Liver (tissue), 9 donors: ENCODE measurements around the gene NKTR. TPM values are rescaled to one million over a fixed set of nuclear protein-coding genes. Genes with fewer than 3 reads are reported as not detected.
A peak's percentile ranks its signal among the peaks of the same experiment; 100 is the strongest.

Source experiments
- DNase-seq: peaks from one replicate; pipeline ENCODE4 v3.0.0-alpha.2; 2017; ENCODE audit warnings: low spot score
- H3K27ac ChIP-seq, 2 donors: one replicate each; pipeline ENCODE4 v1.7.0; 2013; ENCODE audit warnings: inconsistent platforms in 2 of 2, low read length in 2 of 2, control low read depth in 1 of 2, low read depth in 1 of 2, mild to moderate bottlenecking in 1 of 2
- H3K27me3 ChIP-seq, 4 donors: one replicate each; pipeline versions ENCODE4 v1.6.1 to v1.7.0; 2013; ENCODE audit warnings: low read length in 3 of 4, inconsistent platforms in 1 of 4, mild to moderate bottlenecking in 1 of 4, moderate library complexity in 1 of 4; ENCODE audit not compliant: control insufficient read depth in 4 of 4, insufficient read depth in 4 of 4
- H3K36me3 ChIP-seq, 4 donors: one replicate each; pipeline versions ENCODE4 v1.6.1 to v1.7.0; 2013; ENCODE audit warnings: low read length in 3 of 4, mild to moderate bottlenecking in 3 of 4, low read depth in 1 of 4, moderate library complexity in 1 of 4; ENCODE audit not compliant: control insufficient read depth in 4 of 4, insufficient read depth in 3 of 4
- H3K4me1 ChIP-seq, 4 donors: one replicate each; pipeline versions ENCODE4 v1.6.1 to v1.7.0; 2013; ENCODE audit warnings: low read length in 3 of 4, mild to moderate bottlenecking in 3 of 4, moderate library complexity in 1 of 4; ENCODE audit not compliant: control insufficient read depth in 4 of 4, insufficient read depth in 4 of 4
- H3K4me3 ChIP-seq, 3 donors: one replicate each; pipeline versions ENCODE4 v1.6.1 to v1.7.0; 2013; ENCODE audit warnings: low read length in 3 of 3, control low read depth in 1 of 3, low read depth in 1 of 3, mild to moderate bottlenecking in 1 of 3
- H3K9ac ChIP-seq, 2 donors: one replicate each; pipeline ENCODE4 v1.7.0; 2013; ENCODE audit warnings: low read length in 2 of 2, mild to moderate bottlenecking in 2 of 2, moderate library complexity in 2 of 2, control low read depth in 1 of 2, low read depth in 1 of 2
- H3K9me3 ChIP-seq, 4 donors: one replicate each; pipeline versions ENCODE4 v1.6.1 to v1.7.0; 2013; ENCODE audit warnings: low read length in 3 of 4; ENCODE audit not compliant: control insufficient read depth in 4 of 4
- EGR1 ChIP-seq, 2 donors: IDR thresholded peaks; 2 replicates each; pipeline ENCODE4 v1.6.1; 2016 to 2018; ENCODE audit warnings: antibody characterized with exemption in 2 of 2, low read depth in 2 of 2
- FOXA1 ChIP-seq: IDR thresholded peaks from 2 replicates; pipeline ENCODE4 v1.6.1; 2016; ENCODE audit warnings: antibody characterized with exemption
- FOXA2 ChIP-seq: IDR thresholded peaks from 2 replicates; pipeline ENCODE4 v1.6.1; 2016; ENCODE audit warnings: antibody characterized with exemption
- GABPA ChIP-seq, 2 donors: IDR thresholded peaks in 1 of 2; conservative IDR thresholded peaks in 1 of 2; 2 replicates each; pipeline ENCODE4 v1.6.1; 2016; ENCODE audit warnings: antibody characterized with exemption in 2 of 2, mild to moderate bottlenecking in 1 of 2, moderate library complexity in 1 of 2
- HNF4A ChIP-seq, 2 donors: conservative IDR thresholded peaks; 2 replicates each; pipeline ENCODE4 v1.6.1; 2016; ENCODE audit warnings: antibody characterized with exemption in 2 of 2, mild to moderate bottlenecking in 2 of 2
- HNF4G ChIP-seq: IDR thresholded peaks from 2 replicates; pipeline ENCODE4 v1.6.1; 2016; ENCODE audit warnings: antibody characterized with exemption
- JUND ChIP-seq, 2 donors: IDR thresholded peaks; 2 replicates each; pipeline ENCODE4 v1.6.1; 2016; ENCODE audit warnings: antibody characterized with exemption in 2 of 2
- RAD21 ChIP-seq, 2 donors: IDR thresholded peaks; 2 replicates each; pipeline ENCODE4 v1.6.1; 2016; ENCODE audit warnings: antibody characterized with exemption in 2 of 2, mild to moderate bottlenecking in 2 of 2
- RXRA ChIP-seq, 2 donors: IDR thresholded peaks; 2 replicates each; pipeline ENCODE4 v1.6.1; 2017 to 2018; ENCODE audit warnings: antibody characterized with exemption in 2 of 2, mild to moderate bottlenecking in 1 of 2
- SP1 ChIP-seq: IDR thresholded peaks from 2 replicates; pipeline ENCODE4 v1.6.1; 2018; ENCODE audit warnings: antibody characterized with exemption, mild to moderate bottlenecking
- TAF1 ChIP-seq: conservative IDR thresholded peaks from 2 replicates; pipeline ENCODE4 v1.6.1; 2016; ENCODE audit warnings: antibody characterized with exemption, mild to moderate bottlenecking
- YY1 ChIP-seq: IDR thresholded peaks from 2 replicates; pipeline ENCODE4 v1.6.1; 2016; ENCODE audit warnings: antibody characterized with exemption, mild to moderate bottlenecking
- WGBS: extraction: QIAGEN DNeasy Blood & Tissue Kit; methylation state at CpG from one replicate; pipeline ENCODE4 v1.1.7; 2013; 5-methylcytosine and 5-hydroxymethylcytosine counted together
- polyA plus RNA-seq, 2 donors: library from polyadenylated mRNA; stranded (reverse) in 1 of 2; unstranded in 1 of 2; fragments of 200-250 nt in 1 of 2; fragments of >200 nt in 1 of 2; fragmentation: Nextera tagmentation in 1 of 2; extraction: Ambion mirVana in 1 of 2; gene quantifications; one replicate each; pipeline versions ENCODE4 v1.2.1 to v1.2.3, GENCODE V29; 2013 to 2015
- total RNA-seq, 2 donors: library from RNA; depleted of rRNA; stranded (reverse); fragments of >200 nt; gene quantifications; one replicate each; pipeline ENCODE4 v1.2.3, GENCODE V29; 2014
- TF ChIP-seq, protein P1 (sequence below): fragments of 150-350 bp; IDR thresholded peaks from 2 replicates; pipeline ENCODE4 v1.5.1; 2017; ENCODE audit warnings: improper control_type of control experiment, low read depth, low read length; ENCODE audit not compliant: missing input control
- TF ChIP-seq, protein P2 (sequence below): IDR thresholded peaks from 2 replicates; pipeline ENCODE4 v1.6.1; 2016; ENCODE audit warnings: antibody characterized with exemption
- TF ChIP-seq, protein P3 (sequence below): IDR thresholded peaks from 2 replicates; pipeline ENCODE4 v1.6.1; 2016; ENCODE audit warnings: antibody characterized with exemption
- TF ChIP-seq, protein P4 (sequence below): IDR thresholded peaks from 2 replicates; pipeline ENCODE4 v1.6.1; 2016; ENCODE audit warnings: antibody characterized with exemption, mild to moderate bottlenecking
- donor health status: healthy.
- donor health status: healthy.
- donor health status: healthy.
- donor health status: healthy.
- donor health status: healthy.

The NKTR gene
- total and polyA plus RNA-seq, 4 donors, result 5.8 to 75.5 (median 28.1) TPM

DNA sequence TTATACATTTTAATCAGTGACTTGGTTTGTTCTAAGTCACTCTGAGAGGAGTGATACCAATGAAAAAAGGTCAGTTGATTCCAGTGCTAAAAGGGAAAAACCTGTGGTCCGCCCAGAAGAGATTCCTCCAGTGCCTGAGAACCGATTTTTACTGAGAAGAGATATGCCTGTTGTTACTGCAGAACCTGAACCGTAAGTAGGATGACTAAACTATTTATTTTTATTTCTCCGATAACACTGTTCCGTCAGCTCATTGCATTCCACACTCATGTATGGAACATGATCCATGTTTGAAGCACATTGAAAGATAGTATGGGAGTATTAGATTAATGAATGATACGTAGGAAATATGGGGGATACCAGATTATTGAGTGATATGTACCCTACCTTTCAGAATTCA lies 33.1 kb downstream of the NKTR start:
- no peak for DNase-seq
- Histone ChIP-seq H3K27me3 (no peaks in the 10 kb centered on the region), H3K36me3 (peaks cover 11 to 74% (median 66%) of the 10 kb centered on the region in 4 donors), H3K4me3 (no peak overlapping the region), H3K9me3 (no peaks in the 10 kb centered on the region), H3K4me1 (no peaks in the 10 kb centered on the region), H3K27ac (no peak overlapping the region), H3K9ac (no peak overlapping the region)
- 96% methylated on average over 6 of the region's 6 CpGs for WGBS
- TF ChIP-seq, protein P1, sequence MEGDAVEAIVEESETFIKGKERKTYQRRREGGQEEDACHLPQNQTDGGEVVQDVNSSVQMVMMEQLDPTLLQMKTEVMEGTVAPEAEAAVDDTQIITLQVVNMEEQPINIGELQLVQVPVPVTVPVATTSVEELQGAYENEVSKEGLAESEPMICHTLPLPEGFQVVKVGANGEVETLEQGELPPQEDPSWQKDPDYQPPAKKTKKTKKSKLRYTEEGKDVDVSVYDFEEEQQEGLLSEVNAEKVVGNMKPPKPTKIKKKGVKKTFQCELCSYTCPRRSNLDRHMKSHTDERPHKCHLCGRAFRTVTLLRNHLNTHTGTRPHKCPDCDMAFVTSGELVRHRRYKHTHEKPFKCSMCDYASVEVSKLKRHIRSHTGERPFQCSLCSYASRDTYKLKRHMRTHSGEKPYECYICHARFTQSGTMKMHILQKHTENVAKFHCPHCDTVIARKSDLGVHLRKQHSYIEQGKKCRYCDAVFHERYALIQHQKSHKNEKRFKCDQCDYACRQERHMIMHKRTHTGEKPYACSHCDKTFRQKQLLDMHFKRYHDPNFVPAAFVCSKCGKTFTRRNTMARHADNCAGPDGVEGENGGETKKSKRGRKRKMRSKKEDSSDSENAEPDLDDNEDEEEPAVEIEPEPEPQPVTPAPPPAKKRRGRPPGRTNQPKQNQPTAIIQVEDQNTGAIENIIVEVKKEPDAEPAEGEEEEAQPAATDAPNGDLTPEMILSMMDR, result no peak
- TF ChIP-seq EGR1 (IDR thresholded peaks at IDR 0.05; ENCODE audit: low read depth in 2 of 2) (no peak), FOXA1 (no peak)
- TF ChIP-seq, protein P2, sequence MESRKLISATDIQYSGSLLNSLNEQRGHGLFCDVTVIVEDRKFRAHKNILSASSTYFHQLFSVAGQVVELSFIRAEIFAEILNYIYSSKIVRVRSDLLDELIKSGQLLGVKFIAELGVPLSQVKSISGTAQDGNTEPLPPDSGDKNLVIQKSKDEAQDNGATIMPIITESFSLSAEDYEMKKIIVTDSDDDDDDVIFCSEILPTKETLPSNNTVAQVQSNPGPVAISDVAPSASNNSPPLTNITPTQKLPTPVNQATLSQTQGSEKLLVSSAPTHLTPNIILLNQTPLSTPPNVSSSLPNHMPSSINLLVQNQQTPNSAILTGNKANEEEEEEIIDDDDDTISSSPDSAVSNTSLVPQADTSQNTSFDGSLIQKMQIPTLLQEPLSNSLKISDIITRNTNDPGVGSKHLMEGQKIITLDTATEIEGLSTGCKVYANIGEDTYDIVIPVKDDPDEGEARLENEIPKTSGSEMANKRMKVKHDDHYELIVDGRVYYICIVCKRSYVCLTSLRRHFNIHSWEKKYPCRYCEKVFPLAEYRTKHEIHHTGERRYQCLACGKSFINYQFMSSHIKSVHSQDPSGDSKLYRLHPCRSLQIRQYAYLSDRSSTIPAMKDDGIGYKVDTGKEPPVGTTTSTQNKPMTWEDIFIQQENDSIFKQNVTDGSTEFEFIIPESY, result no peak

DNA sequence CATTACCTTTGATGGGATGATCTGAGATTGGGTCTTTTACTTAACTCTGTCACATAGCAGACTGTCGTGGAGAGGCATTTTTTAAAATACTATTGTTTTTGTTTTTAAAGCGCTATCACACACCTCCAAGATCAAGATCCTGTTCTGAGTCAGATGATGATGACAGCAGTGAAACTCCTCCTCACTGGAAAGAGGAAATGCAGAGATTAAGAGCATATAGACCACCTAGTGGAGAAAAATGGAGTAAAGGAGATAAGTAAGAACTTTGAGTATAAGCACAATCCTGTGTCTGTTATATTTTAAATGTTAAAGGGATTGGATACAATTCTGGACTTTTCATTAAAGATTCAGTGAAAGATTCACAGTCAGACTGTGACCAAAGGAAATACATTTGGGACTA lies 34.6 kb downstream of the NKTR start:
- TF ChIP-seq YY1 (no peak), GABPA (IDR thresholded peaks at IDR 0.05 in 1 of 2, conservative IDR thresholded peaks at IDR 0.05 in 1 of 2) (no peak), HNF4G (no peak), TAF1 (no peak), FOXA2 (no peak), RXRA (IDR thresholded peaks at IDR 0.05) (no peak), RAD21 (IDR thresholded peaks at IDR 0.05) (peak in 1 of 2 donors; percentile 16)
- TF ChIP-seq, protein P2, result no peak
- Histone ChIP-seq H3K27ac (no peak overlapping the region), H3K27me3 (no peaks in the 10 kb centered on the region), H3K4me1 (no peaks in the 10 kb centered on the region), H3K9ac (no peak overlapping the region), H3K36me3 (peaks cover 13 to 85% (median 78%) of the 10 kb centered on the region in 4 donors), H3K4me3 (no peak overlapping the region), H3K9me3 (no peaks in the 10 kb centered on the region)
- DNase-seq, result no peak
- 85% methylated on average over 2 of the region's 2 CpGs for WGBS

DNA sequence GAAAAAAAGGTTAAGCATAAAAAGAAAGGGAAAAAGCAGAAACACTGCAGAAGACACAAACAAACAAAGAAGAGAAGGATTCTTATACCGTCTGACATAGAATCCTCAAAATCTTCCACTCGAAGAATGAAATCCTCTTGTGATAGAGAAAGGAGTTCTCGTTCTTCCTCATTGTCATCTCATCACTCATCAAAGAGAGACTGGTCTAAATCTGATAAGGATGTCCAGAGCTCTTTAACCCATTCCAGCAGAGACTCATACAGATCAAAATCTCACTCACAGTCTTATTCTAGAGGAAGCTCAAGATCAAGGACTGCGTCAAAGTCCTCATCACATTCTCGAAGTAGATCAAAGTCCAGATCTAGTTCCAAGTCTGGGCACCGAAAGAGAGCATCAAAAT lies 36.5 kb downstream of the NKTR start:
- no peak for DNase-seq
- no peaks in the 10 kb centered on the region for H3K4me1 ChIP-seq
- H3K9me3 ChIP-seq, result no peaks in the 10 kb centered on the region
- no peaks in the 10 kb centered on the region for H3K27me3 ChIP-seq
- WGBS, result 92% methylated on average over 6 of the region's 6 CpGs
- no peak overlapping the region for H3K4me3 ChIP-seq
- no peak overlapping the region for H3K27ac ChIP-seq
- peaks cover 13 to 81% (median 72%) of the 10 kb centered on the region in 4 donors for H3K36me3 ChIP-seq
- TF ChIP-seq JUND (IDR thresholded peaks at IDR 0.05) (no peak), SP1 (no peak), TAF1 (no peak), FOXA2 (no peak), EGR1 (IDR thresholded peaks at IDR 0.05; ENCODE audit: low read depth in 2 of 2) (no peak), GABPA (IDR thresholded peaks at IDR 0.05 in 1 of 2, conservative IDR thresholded peaks at IDR 0.05 in 1 of 2) (no peak), HNF4A (conservative IDR thresholded peaks at IDR 0.05) (no peak), RXRA (IDR thresholded peaks at IDR 0.05) (no peak), RAD21 (IDR thresholded peaks at IDR 0.05) (no peak), HNF4G (no peak)
- TF ChIP-seq, protein P3, sequence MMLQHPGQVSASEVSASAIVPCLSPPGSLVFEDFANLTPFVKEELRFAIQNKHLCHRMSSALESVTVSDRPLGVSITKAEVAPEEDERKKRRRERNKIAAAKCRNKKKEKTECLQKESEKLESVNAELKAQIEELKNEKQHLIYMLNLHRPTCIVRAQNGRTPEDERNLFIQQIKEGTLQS, result no peak
- TF ChIP-seq, protein P4, sequence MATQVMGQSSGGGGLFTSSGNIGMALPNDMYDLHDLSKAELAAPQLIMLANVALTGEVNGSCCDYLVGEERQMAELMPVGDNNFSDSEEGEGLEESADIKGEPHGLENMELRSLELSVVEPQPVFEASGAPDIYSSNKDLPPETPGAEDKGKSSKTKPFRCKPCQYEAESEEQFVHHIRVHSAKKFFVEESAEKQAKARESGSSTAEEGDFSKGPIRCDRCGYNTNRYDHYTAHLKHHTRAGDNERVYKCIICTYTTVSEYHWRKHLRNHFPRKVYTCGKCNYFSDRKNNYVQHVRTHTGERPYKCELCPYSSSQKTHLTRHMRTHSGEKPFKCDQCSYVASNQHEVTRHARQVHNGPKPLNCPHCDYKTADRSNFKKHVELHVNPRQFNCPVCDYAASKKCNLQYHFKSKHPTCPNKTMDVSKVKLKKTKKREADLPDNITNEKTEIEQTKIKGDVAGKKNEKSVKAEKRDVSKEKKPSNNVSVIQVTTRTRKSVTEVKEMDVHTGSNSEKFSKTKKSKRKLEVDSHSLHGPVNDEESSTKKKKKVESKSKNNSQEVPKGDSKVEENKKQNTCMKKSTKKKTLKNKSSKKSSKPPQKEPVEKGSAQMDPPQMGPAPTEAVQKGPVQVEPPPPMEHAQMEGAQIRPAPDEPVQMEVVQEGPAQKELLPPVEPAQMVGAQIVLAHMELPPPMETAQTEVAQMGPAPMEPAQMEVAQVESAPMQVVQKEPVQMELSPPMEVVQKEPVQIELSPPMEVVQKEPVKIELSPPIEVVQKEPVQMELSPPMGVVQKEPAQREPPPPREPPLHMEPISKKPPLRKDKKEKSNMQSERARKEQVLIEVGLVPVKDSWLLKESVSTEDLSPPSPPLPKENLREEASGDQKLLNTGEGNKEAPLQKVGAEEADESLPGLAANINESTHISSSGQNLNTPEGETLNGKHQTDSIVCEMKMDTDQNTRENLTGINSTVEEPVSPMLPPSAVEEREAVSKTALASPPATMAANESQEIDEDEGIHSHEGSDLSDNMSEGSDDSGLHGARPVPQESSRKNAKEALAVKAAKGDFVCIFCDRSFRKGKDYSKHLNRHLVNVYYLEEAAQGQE, result no peak
- no peak overlapping the region for H3K9ac ChIP-seq
